Stimulated activated CD8-positive, alpha-beta memory T cell treated with anti-CD3 and anti-CD28 coated beads, Interleukin-4, amount 100 ng/mL, for 4 hours (primary cell): ENCODE data around the gene TOM1.

Experiments
- DNase-seq, 2 donors: peaks; one replicate each; pipeline ENCODE4 v3.0.0-alpha.2; 2020; ENCODE audit warnings: low read depth in 2 of 2, low spot score in 1 of 2

Gene TOM1

GRCh38 chr22:35306350-35306967 lies 6.8 kb downstream of the TOM1 start:
- DNase-seq = no peak

- DNase-seq = no peak
These were observed 7.7 kb downstream of the TOM1 start for GRCh38 chr22:35307372-35307771.

GRCh38 chr22:35307892-35308291 lies 8.2 kb downstream of the TOM1 start:
- no peak for DNase-seq

GRCh38 chr22:35308480-35309021 lies 8.9 kb downstream of the TOM1 start:
- no peak for DNase-seq

- DNase-seq = no peak
These were observed 11.2 kb downstream of the TOM1 start for GRCh38 chr22:35310556-35311550.

- no peak for DNase-seq
These were observed 11.9 kb downstream of the TOM1 start for GRCh38 chr22:35311551-35311999.

GRCh38 chr22:35312198-35313059 lies 12.7 kb downstream of the TOM1 start:
- DNase-seq = no peak

GRCh38 chr22:35313311-35314121 lies 13.8 kb downstream of the TOM1 start:
- no peak for DNase-seq

- no peak for DNase-seq
These were observed 14.7 kb downstream of the TOM1 start for GRCh38 chr22:35314161-35314942.

GRCh38 chr22:35315141-35315854 lies 15.6 kb downstream of the TOM1 start:
- no peak for DNase-seq

GRCh38 chr22:35315855-35316745 lies 16.4 kb downstream of the TOM1 start:
- no peak for DNase-seq

- no peak for DNase-seq
These were observed 17.1 kb downstream of the TOM1 start for GRCh38 chr22:35316751-35317150.

- DNase-seq = no peak
These were observed 18.1 kb downstream of the TOM1 start for GRCh38 chr22:35317680-35318290.

- no peak for DNase-seq
These were observed 18.9 kb downstream of the TOM1 start for GRCh38 chr22:35318346-35319215.

- no peak for DNase-seq
These were observed 19.7 kb downstream of the TOM1 start for GRCh38 chr22:35319244-35319985.

- DNase-seq = no peak
These were observed 22.4 kb downstream of the TOM1 start for GRCh38 chr22:35322126-35322525.
